ENCODE measurements around the gene IMPA2.
A peak's percentile ranks its signal among the peaks of the same experiment; 100 is the strongest.
"Not testable (repeated sequence)": the region's sequence is repeated elsewhere in the genome, so short reads cannot be mapped to it uniquely, and the experiment has no call there.

IMPA2 gene

DNA sequence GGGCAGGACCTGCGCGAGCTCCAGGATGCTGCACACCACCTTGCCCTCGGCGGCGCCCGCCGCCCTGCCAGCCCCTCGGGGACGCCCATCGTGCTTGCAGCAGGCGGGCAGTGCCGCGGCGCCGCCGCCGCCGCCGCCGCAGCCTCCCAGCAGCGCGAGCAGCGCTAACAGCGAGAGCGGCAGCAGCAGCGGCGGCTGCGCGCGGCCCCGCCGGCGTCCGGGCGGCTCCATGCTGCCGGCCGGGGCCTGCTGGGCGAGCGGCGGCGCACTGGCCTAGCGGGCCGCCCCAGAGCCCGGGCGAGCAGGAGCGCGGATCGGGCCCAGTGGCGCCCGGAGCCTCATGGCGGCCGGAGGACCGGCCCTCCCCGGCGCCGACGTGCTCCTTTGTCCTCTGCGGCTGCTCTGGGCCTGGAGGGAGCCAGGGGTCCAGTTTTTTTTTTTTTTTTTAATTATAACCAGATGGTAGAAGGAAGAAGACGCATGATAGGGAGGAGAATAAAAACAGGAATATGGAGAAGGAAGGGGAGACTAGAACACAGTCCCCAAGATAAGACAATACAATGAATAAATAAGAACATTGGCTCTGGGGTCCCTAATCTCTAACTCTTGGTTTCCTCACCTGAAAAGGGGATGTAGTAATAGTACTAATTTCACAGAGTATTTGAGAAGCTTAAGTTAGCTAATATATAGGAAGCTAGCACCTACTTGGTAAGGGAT, 95.3 kb downstream of the IMPA2 start:
- DNase-seq (ENCODE audit: low spot score): no peak

DNA sequence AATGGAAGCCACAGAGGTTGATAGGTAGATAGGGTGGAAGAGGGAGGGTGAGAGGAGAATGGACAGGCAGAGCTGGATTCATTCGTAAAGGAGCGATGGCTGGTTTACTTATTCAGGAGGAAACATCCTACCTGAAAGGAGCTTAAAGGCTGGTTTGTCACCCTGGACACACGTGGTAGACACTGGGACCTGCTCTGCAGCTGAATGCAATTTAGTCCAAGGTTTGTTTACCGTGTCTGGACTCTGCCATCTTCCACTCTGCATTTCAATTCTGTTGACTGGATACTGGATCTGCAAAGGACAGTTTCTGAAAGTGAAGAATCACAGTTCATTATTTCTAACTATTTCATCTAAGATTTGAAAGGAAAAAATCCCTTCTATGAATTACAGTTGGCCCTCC, 96.7 kb downstream of the IMPA2 start:
- not testable (repeated sequence) for DNase-seq (ENCODE audit: low spot score)

DNA sequence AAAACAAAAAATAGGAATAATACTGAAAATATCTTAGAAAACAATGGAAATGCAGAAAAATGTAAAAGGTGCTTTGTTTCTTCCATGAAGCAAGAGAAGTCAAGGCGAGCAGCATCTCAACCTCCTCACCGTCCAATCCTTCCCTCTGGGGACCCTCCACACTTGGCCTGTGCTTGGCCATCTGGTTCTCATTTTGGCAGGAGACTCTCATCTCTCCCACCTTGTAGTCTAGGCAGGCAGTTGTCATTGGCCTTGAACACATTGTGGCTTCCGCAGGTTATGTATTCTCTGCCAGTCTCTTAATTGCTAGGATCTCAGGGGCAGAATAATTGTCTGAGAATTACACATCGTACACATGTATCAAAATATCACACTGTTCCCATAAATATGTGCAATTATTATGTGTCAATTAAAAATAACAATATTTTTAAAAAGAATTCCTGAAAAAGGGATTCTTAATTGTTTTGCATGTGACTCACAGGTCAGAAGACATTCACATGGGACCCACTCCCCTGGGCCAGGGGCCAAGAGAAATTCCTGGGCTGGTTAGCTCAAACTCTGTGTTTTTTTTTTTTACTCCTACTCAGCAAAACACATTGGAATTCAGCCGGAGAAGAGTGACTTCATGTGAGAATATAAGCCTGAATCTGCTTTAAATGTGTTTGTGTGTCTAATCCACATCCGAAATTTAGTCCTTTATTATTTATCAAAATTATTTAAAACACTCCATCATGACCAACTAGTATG, 98.4 kb downstream of the IMPA2 start:
- peak; percentile 25 for DNase-seq (ENCODE audit: low spot score)
